Keratinocyte (primary cell): ENCODE measurements around the gene GPR176. TPM values are rescaled to one million over a fixed set of nuclear protein-coding genes. Genes with fewer than 3 reads are reported as not detected.

Experiments used
- DNase-seq: peaks from one replicate; pipeline ENCODE4 v3.0.0-alpha.2; 2011; ENCODE audit warnings: low read depth, missing footprints, low spot score
- FAIRE-seq: peaks from 2 replicates; lab custom pipeline; 2011; peaks lifted over from hg19 to GRCh38; lab: Jason Lieb, UNC
- H2AFZ ChIP-seq: 2 replicates; pipeline ENCODE4 v1.6.0; 2012; ENCODE audit warnings: low read length, control low read depth, inconsistent platforms; ENCODE audit not compliant: control insufficient read depth
- H3K27ac ChIP-seq: 2 replicates; pipeline ENCODE4 v1.5.1; 2011; ENCODE audit warnings: low read length; ENCODE audit not compliant: control insufficient read depth, insufficient read depth
- H3K27me3 ChIP-seq: 3 replicates; pipeline ENCODE4 v1.6.0; 2011; ENCODE audit warnings: low read length; ENCODE audit not compliant: control insufficient read depth, insufficient read depth; ENCODE audit errors: extremely low read depth
- H3K36me3 ChIP-seq, 2 experiments: 2 replicates in 1 of 2; 3 replicates in 1 of 2; pipeline ENCODE4 v1.5.1; 2011; ENCODE audit warnings: low read length in 2 of 2, mild to moderate bottlenecking in 1 of 2; ENCODE audit not compliant: control insufficient read depth in 2 of 2, insufficient read depth in 2 of 2; ENCODE audit errors: extremely low read depth in 1 of 2
- H3K4me1 ChIP-seq: 3 replicates; pipeline ENCODE4 v1.5.1; 2011; ENCODE audit warnings: low read length; ENCODE audit not compliant: control insufficient read depth, insufficient read depth; ENCODE audit errors: extremely low read depth
- H3K4me2 ChIP-seq: 3 replicates; pipeline ENCODE4 v1.6.0; 2011; ENCODE audit warnings: low read depth, low read length; ENCODE audit not compliant: control insufficient read depth, insufficient read depth; ENCODE audit errors: extremely low read depth
- H3K4me3 ChIP-seq, 3 experiments: fragments of 200-600 bp in 1 of 3; sonication (generic) in 1 of 3; 2 replicates in 2 of 3; 3 replicates in 1 of 3; pipeline ENCODE4 v1.5.1; 2011 to 2016; ENCODE audit warnings: low read length in 3 of 3, mild to moderate bottlenecking in 3 of 3, control low read depth in 2 of 3, inconsistent platforms in 1 of 3, low read depth in 1 of 3, mixed read lengths in 1 of 3, mixed run types in 1 of 3, moderate library complexity in 1 of 3; ENCODE audit not compliant: control insufficient read depth in 2 of 3, insufficient read depth in 2 of 3; ENCODE audit errors: extremely low read depth in 1 of 3
- H3K79me2 ChIP-seq: 2 replicates; pipeline ENCODE4 v1.6.0; 2012; ENCODE audit warnings: low read length; ENCODE audit not compliant: control insufficient read depth, insufficient read depth
- H3K9ac ChIP-seq: 3 replicates; pipeline ENCODE4 v1.6.0; 2011; ENCODE audit warnings: low read length; ENCODE audit not compliant: control insufficient read depth, insufficient read depth; ENCODE audit errors: extremely low read depth
- H3K9me1 ChIP-seq: 3 replicates; pipeline ENCODE4 v1.6.0; 2011; ENCODE audit warnings: low read length; ENCODE audit not compliant: control insufficient read depth, insufficient read depth; ENCODE audit errors: extremely low read depth
- H3K9me3 ChIP-seq: 2 replicates; pipeline ENCODE4 v1.5.1; 2012; ENCODE audit warnings: low read depth, low read length; ENCODE audit not compliant: control insufficient read depth
- H4K20me1 ChIP-seq: 3 replicates; pipeline ENCODE4 v1.6.0; 2011; ENCODE audit warnings: low read length; ENCODE audit not compliant: control insufficient read depth, insufficient read depth; ENCODE audit errors: extremely low read depth
- EZH2 ChIP-seq: IDR thresholded peaks from one replicate; pipeline ENCODE4 v1.6.1; 2012; ENCODE audit warnings: inconsistent platforms, mild to moderate bottlenecking, low read length, moderate library complexity
- dilution Hi-C: fragments of 300-500 bp; cut with MboI; formaldehyde crosslinking; loops from one replicate; pipeline ENCODE4 v1.7.0; 2020; ENCODE audit warnings: low sequenced_read_pairs; ENCODE audit not compliant: extremely low pct_ligation_motif_present
- polyA plus RNA-seq, 5 experiments: library from polyadenylated mRNA; depleted of rRNA in 3 of 5; stranded (reverse) in 3 of 5; stranded (forward) in 1 of 5; unstranded in 1 of 5; fragments of >200 nt; gene quantifications; 1 replicate in 1 of 5; 2 replicates in 3 of 5; 3 replicates in 1 of 5; pipeline versions ENCODE4 v1.2.1 to v1.2.3, GENCODE V29; 2011 to 2012; ENCODE audit warnings: missing spikeins in 2 of 5, low read depth in 1 of 5, low replicate concordance in 1 of 5
- TF ChIP-seq, protein P1 (sequence below), 3 experiments: IDR thresholded peaks in 1 of 3; conservative IDR thresholded peaks in 1 of 3; optimal IDR thresholded peaks in 1 of 3; 2 replicates in 2 of 3; 3 replicates in 1 of 3; pipeline versions ENCODE3 to v1.5.1; 2011; ENCODE audit warnings: low read length in 3 of 3, mild to moderate bottlenecking in 3 of 3, moderate library complexity in 2 of 3, control low read depth in 1 of 3, inconsistent platforms in 1 of 3; ENCODE audit not compliant: insufficient read depth in 2 of 3; ENCODE audit errors: extremely low read depth in 1 of 3

GPR176 gene
- polyA plus RNA-seq, 1 donor (not counting 4 experiments of a cell fraction or from before 2014, with no cell fraction given): 12.5 TPM

DNA sequence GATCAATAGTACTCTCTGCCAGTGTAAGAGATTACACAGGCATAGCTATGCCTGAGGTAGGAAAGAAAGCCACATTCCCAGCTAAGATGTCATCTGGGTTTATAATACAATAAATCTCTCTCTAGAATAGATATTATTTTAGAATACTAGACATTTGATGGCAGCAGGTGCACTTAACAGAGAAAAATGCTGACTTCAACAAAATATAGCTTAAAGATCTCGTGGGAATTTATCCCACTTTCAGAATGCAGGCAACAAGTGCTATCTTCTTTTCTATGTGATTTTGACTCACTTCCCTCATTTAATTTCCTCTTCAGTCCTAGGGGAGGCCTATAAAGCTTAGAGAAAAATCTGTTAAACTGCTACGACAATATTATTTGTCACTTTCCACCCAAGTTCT, 76.5 kb downstream of the GPR176 start:
- FAIRE-seq: no peak

DNA sequence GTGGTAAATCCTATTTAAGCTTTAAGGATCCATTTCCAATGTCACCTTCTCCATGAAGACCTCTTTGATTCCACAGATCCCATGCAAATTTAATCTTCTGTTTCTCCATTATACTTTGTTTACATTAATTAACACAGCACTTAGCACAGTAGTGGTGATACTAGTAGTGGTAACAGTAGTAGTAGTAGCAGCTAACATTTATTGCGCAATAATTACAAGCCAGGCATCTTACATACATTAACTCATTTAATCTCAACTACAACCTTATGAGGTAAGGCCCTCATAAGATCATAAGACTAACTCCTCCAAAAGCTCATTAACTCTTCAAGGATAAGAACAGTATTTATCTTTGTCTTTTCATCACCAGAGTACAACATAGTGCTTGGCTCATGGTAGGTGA, 82.6 kb downstream of the GPR176 start:
- peak; percentile 63 for FAIRE-seq

More for the DNA sequence above, 76.5 kb downstream of the GPR176 start:
- no peaks in the 10 kb centered on the region for H3K27me3 ChIP-seq
- peaks cover 7% of the 10 kb centered on the region for H3K79me2 ChIP-seq
- H3K4me3 ChIP-seq: no peak overlapping the region
- peaks cover 15% of the 10 kb centered on the region for H3K4me1 ChIP-seq
- no peak overlapping the region for H2AFZ ChIP-seq
- no peak overlapping the region for H3K4me2 ChIP-seq
- no peak overlapping the region for H3K9ac ChIP-seq
- no peak overlapping the region for H3K27ac ChIP-seq
- no peaks in the 10 kb centered on the region for H3K9me3 ChIP-seq
- dilution Hi-C loops: no loop called here
- no peaks in the 10 kb centered on the region for H4K20me1 ChIP-seq
- H3K9me1 ChIP-seq: no peaks in the 10 kb centered on the region
- no peak for TF ChIP-seq EZH2
- TF ChIP-seq, protein P1, sequence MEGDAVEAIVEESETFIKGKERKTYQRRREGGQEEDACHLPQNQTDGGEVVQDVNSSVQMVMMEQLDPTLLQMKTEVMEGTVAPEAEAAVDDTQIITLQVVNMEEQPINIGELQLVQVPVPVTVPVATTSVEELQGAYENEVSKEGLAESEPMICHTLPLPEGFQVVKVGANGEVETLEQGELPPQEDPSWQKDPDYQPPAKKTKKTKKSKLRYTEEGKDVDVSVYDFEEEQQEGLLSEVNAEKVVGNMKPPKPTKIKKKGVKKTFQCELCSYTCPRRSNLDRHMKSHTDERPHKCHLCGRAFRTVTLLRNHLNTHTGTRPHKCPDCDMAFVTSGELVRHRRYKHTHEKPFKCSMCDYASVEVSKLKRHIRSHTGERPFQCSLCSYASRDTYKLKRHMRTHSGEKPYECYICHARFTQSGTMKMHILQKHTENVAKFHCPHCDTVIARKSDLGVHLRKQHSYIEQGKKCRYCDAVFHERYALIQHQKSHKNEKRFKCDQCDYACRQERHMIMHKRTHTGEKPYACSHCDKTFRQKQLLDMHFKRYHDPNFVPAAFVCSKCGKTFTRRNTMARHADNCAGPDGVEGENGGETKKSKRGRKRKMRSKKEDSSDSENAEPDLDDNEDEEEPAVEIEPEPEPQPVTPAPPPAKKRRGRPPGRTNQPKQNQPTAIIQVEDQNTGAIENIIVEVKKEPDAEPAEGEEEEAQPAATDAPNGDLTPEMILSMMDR (optimal IDR thresholded peaks at IDR 0.05 in 1 of 3, IDR thresholded peaks at IDR 0.05 in 1 of 3, conservative IDR thresholded peaks at IDR 0.05 in 1 of 3; ENCODE audit: extremely low read depth in 1 of 3, insufficient read depth in 2 of 3, low read length in 3 of 3): no peak
- no peak for DNase-seq
- no peaks in the 10 kb centered on the region for H3K36me3 ChIP-seq

More for the DNA sequence above, 82.6 kb downstream of the GPR176 start:
- DNase-seq: no peak
- no peak overlapping the region for H3K4me2 ChIP-seq
- H3K27me3 ChIP-seq: no peaks in the 10 kb centered on the region
- no peak overlapping the region for H3K27ac ChIP-seq
- no peak overlapping the region for H3K4me3 ChIP-seq
- H3K4me1 ChIP-seq: peaks cover 9% of the 10 kb centered on the region
- no peaks in the 10 kb centered on the region for H3K79me2 ChIP-seq
- H4K20me1 ChIP-seq: no peaks in the 10 kb centered on the region
- dilution Hi-C loops: no loop called here
- H3K36me3 ChIP-seq: no peaks in the 10 kb centered on the region
- H3K9me1 ChIP-seq: no peaks in the 10 kb centered on the region
- H2AFZ ChIP-seq: no peak overlapping the region
- TF ChIP-seq, protein P1 (optimal IDR thresholded peaks at IDR 0.05 in 1 of 3, IDR thresholded peaks at IDR 0.05 in 1 of 3, conservative IDR thresholded peaks at IDR 0.05 in 1 of 3; ENCODE audit: extremely low read depth in 1 of 3, insufficient read depth in 2 of 3, low read length in 3 of 3): no peak
- TF ChIP-seq EZH2: no peak
- H3K9ac ChIP-seq: no peak overlapping the region
- no peaks in the 10 kb centered on the region for H3K9me3 ChIP-seq
